Measurements from ENCODE around the gene KRT73. TPM values are rescaled to one million over a fixed set of nuclear protein-coding genes. Genes with fewer than 3 reads are reported as not detected.

Gene KRT73
- total RNA-seq, 1 donor from 2014 or later, result 0.77 TPM

DNA sequence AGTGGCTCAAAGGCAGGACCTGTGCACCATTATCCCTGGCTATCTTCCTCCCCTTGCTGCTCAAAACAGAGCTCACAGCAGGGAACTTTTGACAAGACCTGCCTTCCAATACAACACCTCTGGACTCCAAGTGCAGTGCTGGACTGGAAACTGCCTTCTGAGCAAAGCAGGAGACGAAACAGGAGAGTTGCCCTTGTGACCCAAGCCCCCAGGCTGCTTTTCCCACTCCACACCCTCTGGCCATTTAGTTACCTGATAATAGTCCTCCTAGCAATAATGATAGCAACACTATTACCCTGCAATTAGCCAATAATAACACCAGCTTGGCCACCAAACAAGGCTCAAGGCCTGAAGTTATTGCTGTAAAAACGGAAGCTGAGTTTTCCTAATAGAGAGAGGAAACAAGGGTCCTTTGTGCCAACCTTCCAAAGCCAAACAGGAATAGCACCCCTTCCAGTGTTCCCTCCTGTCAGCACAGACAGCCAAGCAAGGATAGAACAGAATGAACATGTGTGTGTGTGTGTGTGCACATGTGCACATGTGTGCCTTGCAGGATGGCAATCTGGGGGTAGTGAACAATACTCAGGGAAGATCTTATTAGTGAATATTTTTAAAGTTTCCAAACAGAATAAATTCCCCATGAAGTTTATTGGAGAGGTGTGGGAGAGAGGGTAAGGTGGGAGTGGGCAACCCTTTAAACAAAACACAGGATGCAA is 9.2 kb upstream of the KRT73 start:
- no peaks in the 10 kb centered on the region for H3K9me3 Mint-ChIP-seq (ENCODE audit: unreplicated experiment)
- H3K4me3 Mint-ChIP-seq (ENCODE audit: unreplicated experiment), result no peak overlapping the region
- peaks cover 10% of the 10 kb centered on the region for H3K4me1 Mint-ChIP-seq (ENCODE audit: unreplicated experiment)
- no peaks in the 10 kb centered on the region for H3K36me3 Mint-ChIP-seq (ENCODE audit: low read depth, unreplicated experiment)
- peaks cover 2% of the 10 kb centered on the region for H3K27me3 Mint-ChIP-seq (ENCODE audit: unreplicated experiment)
- H3K27ac Mint-ChIP-seq (ENCODE audit: unreplicated experiment), result no peak overlapping the region
- TF ChIP-seq, protein P1, sequence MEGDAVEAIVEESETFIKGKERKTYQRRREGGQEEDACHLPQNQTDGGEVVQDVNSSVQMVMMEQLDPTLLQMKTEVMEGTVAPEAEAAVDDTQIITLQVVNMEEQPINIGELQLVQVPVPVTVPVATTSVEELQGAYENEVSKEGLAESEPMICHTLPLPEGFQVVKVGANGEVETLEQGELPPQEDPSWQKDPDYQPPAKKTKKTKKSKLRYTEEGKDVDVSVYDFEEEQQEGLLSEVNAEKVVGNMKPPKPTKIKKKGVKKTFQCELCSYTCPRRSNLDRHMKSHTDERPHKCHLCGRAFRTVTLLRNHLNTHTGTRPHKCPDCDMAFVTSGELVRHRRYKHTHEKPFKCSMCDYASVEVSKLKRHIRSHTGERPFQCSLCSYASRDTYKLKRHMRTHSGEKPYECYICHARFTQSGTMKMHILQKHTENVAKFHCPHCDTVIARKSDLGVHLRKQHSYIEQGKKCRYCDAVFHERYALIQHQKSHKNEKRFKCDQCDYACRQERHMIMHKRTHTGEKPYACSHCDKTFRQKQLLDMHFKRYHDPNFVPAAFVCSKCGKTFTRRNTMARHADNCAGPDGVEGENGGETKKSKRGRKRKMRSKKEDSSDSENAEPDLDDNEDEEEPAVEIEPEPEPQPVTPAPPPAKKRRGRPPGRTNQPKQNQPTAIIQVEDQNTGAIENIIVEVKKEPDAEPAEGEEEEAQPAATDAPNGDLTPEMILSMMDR (IDR thresholded peaks at IDR 0.05; ENCODE audit: unreplicated experiment), result no peak
- DNase-seq (ENCODE audit: low spot score), result no peak

DNA sequence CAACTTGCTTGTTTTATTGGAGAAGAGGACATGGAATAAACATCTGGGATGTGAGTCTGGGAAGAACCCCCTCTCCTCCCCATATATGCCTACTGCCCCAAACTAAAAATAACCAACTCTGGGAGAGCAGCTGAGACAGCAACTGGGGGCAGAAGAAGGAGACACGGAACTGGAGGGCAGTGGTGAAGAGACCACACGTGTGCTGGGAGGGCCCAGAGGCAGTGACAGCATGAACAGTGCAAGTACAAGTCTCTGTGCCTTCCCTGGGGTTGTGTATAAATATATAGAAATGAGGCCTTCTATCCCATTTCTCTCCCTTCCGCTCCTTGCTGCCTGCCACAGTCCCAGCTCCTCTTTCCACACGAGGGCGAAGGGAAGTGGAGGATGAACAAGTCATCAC is 4.0 kb upstream of the KRT73 start:
- Mint-ChIP-seq H3K27me3 (ENCODE audit: unreplicated experiment) (peaks cover 4% of the 10 kb centered on the region), H3K27ac (ENCODE audit: unreplicated experiment) (no peak overlapping the region), H3K36me3 (ENCODE audit: low read depth, unreplicated experiment) (no peaks in the 10 kb centered on the region), H3K9me3 (ENCODE audit: unreplicated experiment) (no peaks in the 10 kb centered on the region), H3K4me1 (ENCODE audit: unreplicated experiment) (peaks cover 5% of the 10 kb centered on the region), H3K4me3 (ENCODE audit: unreplicated experiment) (no peak overlapping the region)
- no peak for DNase-seq (ENCODE audit: low spot score)
- TF ChIP-seq, protein P1 (IDR thresholded peaks at IDR 0.05; ENCODE audit: unreplicated experiment), result no peak

DNA sequence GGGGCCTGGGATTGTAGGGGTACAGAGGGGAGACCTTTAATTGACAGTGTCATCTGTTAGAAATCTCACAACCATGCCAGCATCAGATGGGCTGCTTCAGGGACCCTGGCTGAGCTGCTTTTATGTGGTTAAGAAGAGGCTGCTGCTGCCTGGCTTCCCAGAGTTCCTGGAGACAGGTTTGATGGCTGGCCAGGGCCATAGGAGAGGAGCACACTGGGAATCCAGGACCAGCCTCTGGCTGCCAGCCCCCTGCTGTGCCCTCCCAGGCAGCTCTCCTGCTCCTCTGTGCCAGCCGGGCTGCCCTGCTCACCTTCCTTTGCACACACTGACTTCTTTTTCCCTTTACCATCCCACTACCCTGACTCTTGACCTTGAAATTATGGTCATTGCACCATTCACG is 507 bp upstream of the KRT73 start:
- DNase-seq (ENCODE audit: low spot score), result no peak
- H3K27ac Mint-ChIP-seq (ENCODE audit: unreplicated experiment), result no peak overlapping the region

DNA sequence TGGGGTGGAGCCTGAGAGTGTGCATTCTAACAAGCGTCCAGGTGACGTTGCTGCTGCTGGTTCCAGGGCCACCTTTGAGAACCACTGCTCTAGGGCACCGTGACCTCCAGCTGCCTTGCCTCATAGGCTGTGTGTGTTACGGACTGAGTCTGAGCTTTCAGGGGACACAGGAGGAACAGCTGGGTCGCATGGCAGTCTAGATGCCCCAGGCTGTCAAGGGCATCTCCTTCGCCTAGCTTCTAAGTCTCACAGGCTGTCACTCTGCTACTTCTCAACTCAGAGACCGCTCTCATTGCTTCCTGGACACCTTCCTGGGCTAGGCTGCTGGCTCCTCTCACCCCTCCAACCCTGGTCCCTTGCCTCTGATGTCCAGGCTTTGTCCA is 965 bp downstream of the KRT73 start:
- TF ChIP-seq, protein P1 (IDR thresholded peaks at IDR 0.05; ENCODE audit: unreplicated experiment), result no peak
- H3K9me3 Mint-ChIP-seq (ENCODE audit: unreplicated experiment), result no peaks in the 10 kb centered on the region
- DNase-seq (ENCODE audit: low spot score), result no peak
- H3K36me3 Mint-ChIP-seq (ENCODE audit: low read depth, unreplicated experiment), result no peaks in the 10 kb centered on the region
- no peak overlapping the region for H3K4me3 Mint-ChIP-seq (ENCODE audit: unreplicated experiment)
- H3K27me3 Mint-ChIP-seq (ENCODE audit: unreplicated experiment), result peaks cover 6% of the 10 kb centered on the region
- H3K27ac Mint-ChIP-seq (ENCODE audit: unreplicated experiment), result no peak overlapping the region
- peaks cover 13% of the 10 kb centered on the region for H3K4me1 Mint-ChIP-seq (ENCODE audit: unreplicated experiment)

More for the DNA sequence above, 507 bp upstream of the KRT73 start:
- Mint-ChIP-seq H3K36me3 (ENCODE audit: low read depth, unreplicated experiment) (no peaks in the 10 kb centered on the region), H3K4me1 (ENCODE audit: unreplicated experiment) (peaks cover 10% of the 10 kb centered on the region), H3K4me3 (ENCODE audit: unreplicated experiment) (no peak overlapping the region), H3K9me3 (ENCODE audit: unreplicated experiment) (no peaks in the 10 kb centered on the region), H3K27me3 (ENCODE audit: unreplicated experiment) (peaks cover 4% of the 10 kb centered on the region)
- TF ChIP-seq, protein P1 (IDR thresholded peaks at IDR 0.05; ENCODE audit: unreplicated experiment), result no peak

DNA sequence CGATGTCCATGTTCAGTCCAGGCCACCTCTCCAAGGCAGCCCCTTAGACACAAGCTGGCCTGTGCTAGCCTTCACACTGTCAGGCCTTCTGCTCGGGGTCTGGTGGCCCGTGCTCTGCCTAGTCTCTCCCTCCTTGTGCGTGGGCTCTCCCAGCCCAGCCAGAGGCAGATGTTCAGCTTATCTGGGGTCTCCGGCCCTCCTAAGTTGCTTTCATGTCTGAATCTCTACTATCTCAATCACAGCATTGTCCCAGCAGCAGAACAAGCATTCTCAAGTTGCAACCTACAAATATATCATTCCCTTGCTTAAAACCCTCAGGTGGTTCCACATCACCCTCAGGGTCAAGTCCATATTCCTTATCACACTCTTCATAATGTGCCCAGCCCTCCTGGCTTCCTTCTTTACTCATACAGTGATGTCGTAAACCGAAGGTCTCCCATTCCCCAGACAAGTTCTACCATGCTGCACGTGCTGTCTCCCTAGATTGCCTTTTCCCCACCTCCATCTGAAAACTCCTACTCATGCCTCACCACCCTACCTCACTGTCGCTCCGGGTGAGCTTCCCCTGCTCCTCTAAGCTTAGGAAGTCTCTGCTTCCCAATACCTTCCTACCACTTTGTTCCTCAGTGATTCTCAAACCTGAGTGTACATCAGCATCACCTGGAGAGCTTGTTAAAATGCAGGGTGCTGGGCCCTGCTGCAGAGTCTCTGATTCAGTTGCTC is 1.5 kb downstream of the KRT73 start:
- peaks cover 13% of the 10 kb centered on the region for H3K4me1 Mint-ChIP-seq (ENCODE audit: unreplicated experiment)
- H3K9me3 Mint-ChIP-seq (ENCODE audit: unreplicated experiment), result no peaks in the 10 kb centered on the region
- TF ChIP-seq, protein P1 (IDR thresholded peaks at IDR 0.05; ENCODE audit: unreplicated experiment), result no peak
- DNase-seq (ENCODE audit: low spot score), result no peak
- peaks cover 6% of the 10 kb centered on the region for H3K27me3 Mint-ChIP-seq (ENCODE audit: unreplicated experiment)
- H3K27ac Mint-ChIP-seq (ENCODE audit: unreplicated experiment), result no peak overlapping the region
- H3K36me3 Mint-ChIP-seq (ENCODE audit: low read depth, unreplicated experiment), result no peaks in the 10 kb centered on the region
- no peak overlapping the region for H3K4me3 Mint-ChIP-seq (ENCODE audit: unreplicated experiment)
